Measurements from ENCODE around the gene METTL14.

The METTL14 gene

GRCh38 chr4:118759481-118759880 is 74.3 kb downstream of the METTL14 start:
- DNase-seq (ENCODE audit: low read depth, low spot score) = no peak

DNA sequence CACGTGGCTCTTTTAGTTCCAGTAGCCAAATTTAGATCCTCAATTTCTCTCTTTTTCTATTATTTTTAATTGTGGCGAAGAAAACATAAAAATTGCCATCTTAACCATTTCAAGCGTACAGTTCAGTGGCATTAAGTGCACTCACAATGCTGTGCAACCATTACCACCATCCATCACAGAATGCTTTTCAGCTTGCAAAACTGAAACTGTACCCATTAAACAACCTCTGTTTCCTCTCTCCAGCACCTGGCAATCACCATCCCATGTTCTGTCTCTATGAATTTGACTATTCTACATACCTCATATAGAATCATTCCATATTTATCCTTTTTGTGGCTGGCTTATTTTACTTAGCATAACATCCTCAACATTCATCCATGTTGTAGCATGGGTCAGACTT is 74.9 kb downstream of the METTL14 start:
- DNase-seq (ENCODE audit: low read depth, low spot score) = no peak

DNA sequence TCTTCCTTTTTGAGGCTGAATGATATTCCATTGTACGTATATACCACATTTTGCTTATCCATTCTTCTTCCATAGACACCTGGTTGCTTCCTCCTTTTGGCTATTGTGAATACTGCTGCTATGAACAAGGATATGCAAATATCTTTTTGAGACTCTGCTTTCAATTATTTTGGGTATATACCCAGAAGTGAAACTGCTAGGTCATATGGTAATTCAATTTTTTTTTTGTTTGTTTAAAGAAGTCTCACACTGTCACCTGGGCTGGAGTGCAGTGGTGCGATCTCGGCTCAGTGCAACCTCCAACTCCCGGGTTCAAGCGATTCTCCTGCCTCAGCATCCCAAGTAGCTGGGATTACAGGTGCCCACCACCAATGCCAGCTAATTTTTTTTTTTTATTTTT is 75.3 kb downstream of the METTL14 start:
- DNase-seq (ENCODE audit: low read depth, low spot score) = no peak

GRCh38 chr4:118761397-118762016 is 76.3 kb downstream of the METTL14 start:
- no peak for DNase-seq (ENCODE audit: low read depth, low spot score)

- DNase-seq (ENCODE audit: low read depth, low spot score) = no peak
Observed at GRCh38 chr4:118762155-118762554, 77.0 kb downstream of the METTL14 start.

GRCh38 chr4:118762730-118763477 is 77.7 kb downstream of the METTL14 start:
- no peak for DNase-seq (ENCODE audit: low read depth, low spot score)
